PC-9 (cell line): ENCODE data around the gene PDE4DIP. TPM values are rescaled to one million over a fixed set of nuclear protein-coding genes. Genes with fewer than 3 reads are reported as not detected.
"Not testable (repeated sequence)": the region's sequence is repeated elsewhere in the genome, so short reads cannot be mapped to it uniquely, and the experiment has no call there.

Source experiments
- BruUV-seq: library from RNA; stranded (reverse); fragments of 400-500 nt; replicated peaks from 2 replicates; lab custom pipeline; 2021; lab: Mats Ljungman, UMichigan
- CTCF ChIA-PET: fragments of 300-600 bp; sonication (Branson Sonifier 250); formaldehyde crosslinking; loops from one replicate; lab custom pipeline; 2022; ENCODE audit warnings: antibody characterized with exemption; lab: Charles Lee
- POLR2A ChIA-PET: fragments of 300-600 bp; sonication (Branson Sonifier 250); formaldehyde crosslinking; loops from one replicate; lab custom pipeline; 2022; ENCODE audit warnings: antibody characterized with exemption; ENCODE audit not compliant: unreplicated experiment; lab: Charles Lee
- DNase-seq, 2 experiments: peaks; one replicate each; pipeline versions ENCODE4 v3.0.0 to v3.0.0-alpha.2; 2015 to 2022; ENCODE audit warnings: mixed read lengths in 1 of 2
- H2AFZ ChIP-seq: fragments of 200-600 bp; sonication (generic); 2 replicates; pipeline ENCODE4 v1.8.1; 2017; ENCODE audit warnings: antibody characterized with exemption
- H3F3A ChIP-seq: fragments of 200-600 bp; sonication (generic); 2 replicates; pipeline ENCODE4 v1.8.1; 2017; ENCODE audit warnings: antibody characterized with exemption, mild to moderate bottlenecking, low read depth; ENCODE audit not compliant: insufficient read depth
- H3K27ac ChIP-seq: fragments of 200-600 bp; sonication (generic); 2 replicates; pipeline ENCODE4 v1.6.1; 2016; ENCODE audit warnings: mixed run types
- H3K27me3 ChIP-seq: fragments of 200-600 bp; sonication (generic); 2 replicates; pipeline ENCODE4 v1.6.1; 2016; ENCODE audit warnings: low read depth, mixed run types; ENCODE audit not compliant: insufficient read depth
- H3K36me3 ChIP-seq: fragments of 200-600 bp; sonication (generic); 2 replicates; pipeline ENCODE4 v1.6.1; 2016; ENCODE audit warnings: low read depth, mixed run types
- H3K4me1 ChIP-seq: fragments of 200-600 bp; sonication (generic); replicated peaks from 2 replicates; pipeline ENCODE4 v1.6.1; 2016; ENCODE audit warnings: mixed run types; ENCODE audit not compliant: insufficient read depth
- H3K4me2 ChIP-seq: fragments of 200-600 bp; sonication (generic); 2 replicates; pipeline ENCODE4 v1.6.1; 2017; ENCODE audit warnings: mixed run types
- H3K4me3 ChIP-seq: fragments of 200-600 bp; sonication (generic); 2 replicates; pipeline ENCODE4 v1.6.1; 2016; ENCODE audit warnings: mixed run types
- H3K79me2 ChIP-seq: fragments of 200-600 bp; sonication (generic); 2 replicates; pipeline ENCODE4 v1.6.1; 2017; ENCODE audit warnings: low read depth, mixed run types
- H3K9me2 ChIP-seq: fragments of 200-600 bp; sonication (generic); 2 replicates; pipeline ENCODE4 v1.8.1; 2017; ENCODE audit warnings: mild to moderate bottlenecking; ENCODE audit not compliant: insufficient read depth
- H3K9me3 ChIP-seq: fragments of 200-600 bp; sonication (generic); 2 replicates; pipeline ENCODE4 v1.8.1; 2016; ENCODE audit warnings: low read depth; ENCODE audit not compliant: insufficient read depth
- H4K20me1 ChIP-seq: fragments of 200-600 bp; sonication (generic); 2 replicates; pipeline ENCODE4 v1.8.1; 2017; ENCODE audit not compliant: insufficient read depth
- intact Hi-C: fragments of 100-400 bp; cut with micrococcal nuclease; formaldehyde crosslinking; loops from one replicate; pipeline ENCODE4 v1.10.0; 2022; ENCODE audit not compliant: unreplicated experiment
- total RNA-seq: library from RNA; stranded (reverse); gene quantifications from 2 replicates; pipeline ENCODE4 v1.2.3, GENCODE V29; 2021

Gene PDE4DIP
- total RNA-seq, 1 experiment from 2014 or later: 28.1 TPM

- H3K79me2 ChIP-seq, H3F3A ChIP-seq, BruUV-seq, H3K4me3 ChIP-seq, H3K4me2 ChIP-seq, H3K4me1 ChIP-seq, POLR2A ChIA-PET, H3K9me2 ChIP-seq, H3K36me3 ChIP-seq, DNase-seq, H3K9me3 ChIP-seq, H3K27ac ChIP-seq, intact Hi-C loops, H2AFZ ChIP-seq, H4K20me1 ChIP-seq, CTCF ChIA-PET, H3K27me3 ChIP-seq: not testable (repeated sequence)
These were observed 171.3 kb downstream of the PDE4DIP start for GRCh38 chr1:149015522-149015921.

- H3K36me3 ChIP-seq, H3F3A ChIP-seq, BruUV-seq, H3K9me3 ChIP-seq, H3K4me3 ChIP-seq, H3K9me2 ChIP-seq, H4K20me1 ChIP-seq, H3K4me1 ChIP-seq, H3K79me2 ChIP-seq, CTCF ChIA-PET, POLR2A ChIA-PET, H2AFZ ChIP-seq, intact Hi-C loops, H3K27ac ChIP-seq, H3K4me2 ChIP-seq, H3K27me3 ChIP-seq, DNase-seq: not testable (repeated sequence)
These were observed 172.4 kb downstream of the PDE4DIP start for GRCh38 chr1:149016626-149017025.

- H3K9me2 ChIP-seq, H3K27ac ChIP-seq, H3F3A ChIP-seq, POLR2A ChIA-PET, H3K4me3 ChIP-seq, H3K79me2 ChIP-seq, H3K4me1 ChIP-seq, BruUV-seq, H2AFZ ChIP-seq, H3K9me3 ChIP-seq, H4K20me1 ChIP-seq, CTCF ChIA-PET, H3K27me3 ChIP-seq, intact Hi-C loops, H3K4me2 ChIP-seq, H3K36me3 ChIP-seq, DNase-seq: not testable (repeated sequence)
These were observed 174.3 kb downstream of the PDE4DIP start for GRCh38 chr1:149018577-149018976.

GRCh38 chr1:149024327-149024726, 180.1 kb downstream of the PDE4DIP start:
- H3K36me3 ChIP-seq, POLR2A ChIA-PET, H3K27me3 ChIP-seq, H3K79me2 ChIP-seq, BruUV-seq, H4K20me1 ChIP-seq, H3F3A ChIP-seq, intact Hi-C loops, H2AFZ ChIP-seq, DNase-seq, CTCF ChIA-PET, H3K4me3 ChIP-seq, H3K4me1 ChIP-seq, H3K27ac ChIP-seq, H3K4me2 ChIP-seq, H3K9me2 ChIP-seq, H3K9me3 ChIP-seq: not testable (repeated sequence)

- BruUV-seq, H3K36me3 ChIP-seq, H3K4me3 ChIP-seq, H3K4me1 ChIP-seq, H3K9me3 ChIP-seq, H4K20me1 ChIP-seq, intact Hi-C loops, H2AFZ ChIP-seq, POLR2A ChIA-PET, H3K79me2 ChIP-seq, H3F3A ChIP-seq, H3K4me2 ChIP-seq, H3K27ac ChIP-seq, H3K9me2 ChIP-seq, CTCF ChIA-PET, H3K27me3 ChIP-seq, DNase-seq: not testable (repeated sequence)
These were observed 189.7 kb downstream of the PDE4DIP start for GRCh38 chr1:149033916-149034315.

GRCh38 chr1:149043056-149043455, 198.8 kb downstream of the PDE4DIP start:
- H4K20me1 ChIP-seq, H3K27me3 ChIP-seq, H3K4me3 ChIP-seq, CTCF ChIA-PET, H3K9me2 ChIP-seq, H3K27ac ChIP-seq, POLR2A ChIA-PET, H3K36me3 ChIP-seq, DNase-seq, H3K4me1 ChIP-seq, H3F3A ChIP-seq, H3K9me3 ChIP-seq, H2AFZ ChIP-seq, intact Hi-C loops, H3K4me2 ChIP-seq, BruUV-seq, H3K79me2 ChIP-seq: not testable (repeated sequence)

GRCh38 chr1:149064611-149065010, 220.4 kb downstream of the PDE4DIP start:
- BruUV-seq, H3K36me3 ChIP-seq, H4K20me1 ChIP-seq, H3K27ac ChIP-seq, POLR2A ChIA-PET, H3K9me3 ChIP-seq, intact Hi-C loops, H3K79me2 ChIP-seq, H3K4me1 ChIP-seq, H3K4me2 ChIP-seq, DNase-seq, CTCF ChIA-PET, H3K4me3 ChIP-seq, H2AFZ ChIP-seq, H3K27me3 ChIP-seq, H3K9me2 ChIP-seq, H3F3A ChIP-seq: not testable (repeated sequence)
